MM.1S (cell line): ENCODE measurements around the gene TMEM175.

ENCODE experiments used
- CTCF ChIP-seq: fragments of 300-600 bp; sonication (generic); IDR thresholded peaks from 2 replicates; pipeline ENCODE4 v1.5.1; 2016; ENCODE audit warnings: antibody characterized with exemption, low read length, mixed read lengths
- EZH2 ChIP-seq: fragments of 300-600 bp; sonication (generic); optimal IDR thresholded peaks from 2 replicates; pipeline ENCODE3; 2017; ENCODE audit warnings: low read depth, mild to moderate bottlenecking, antibody characterized with exemption, low read length, mixed read lengths
- EZH2phosphoT487 ChIP-seq: fragments of 300-600 bp; sonication (generic); IDR thresholded peaks from 2 replicates; pipeline ENCODE4 v1.6.1; 2018; ENCODE audit warnings: antibody characterized with exemption, low read length

GRCh38 chr4:909131-909571 lies 23.1 kb upstream of the TMEM175 start:
- TF ChIP-seq CTCF = no peak
- TF ChIP-seq EZH2 = no peak
- TF ChIP-seq EZH2phosphoT487 = no peak
